Stimulated activated effector memory CD8-positive, alpha-beta T cell treated with anti-CD3 and anti-CD28 coated beads, Interleukin-12 subunit alpha, Interleukin-12 subunit beta, amount 100 ng/mL, for 72 hours (primary cell): Measurements from ENCODE around the gene AMH.
A peak's percentile ranks its signal among the peaks of the same experiment; 100 is the strongest.
"Not testable (repeated sequence)": the region's sequence is repeated elsewhere in the genome, so short reads cannot be mapped to it uniquely, and the experiment has no call there.

Source experiments
- ATAC-seq: fragments of 150-1000 bp; cut with Tn5 transposase; 2 replicates; pipeline ENCODE4 v1.10.0; 2021
- DNase-seq, 2 donors: peaks; one replicate each; pipeline ENCODE4 v3.0.0; 2021 to 2022; ENCODE audit warnings: low spot score in 2 of 2
- H3K27ac Mint-ChIP-seq: one replicate; pipeline ENCODE4 v1.8.0; 2022; ENCODE audit warnings: mild to moderate bottlenecking, mixed read lengths
- H3K36me3 Mint-ChIP-seq: one replicate; pipeline ENCODE4 v1.8.0; 2022; ENCODE audit warnings: mild to moderate bottlenecking, mixed read lengths
- H3K4me1 Mint-ChIP-seq: one replicate; pipeline ENCODE4 v1.8.0; 2022; ENCODE audit warnings: mixed read lengths
- H3K4me3 Mint-ChIP-seq: one replicate; pipeline ENCODE4 v1.8.0; 2022; ENCODE audit warnings: mild to moderate bottlenecking, mixed read lengths
- H3K9me3 Mint-ChIP-seq: one replicate; pipeline ENCODE4 v1.8.0; 2022; ENCODE audit warnings: mixed read lengths

The AMH gene

GRCh38 chr19:2275588-2276428 lies 26.7 kb downstream of the AMH start:
- ATAC-seq (no peak), DNase-seq (no peak)
- H3K9me3 Mint-ChIP-seq, result no peaks in the 10 kb centered on the region
- H3K36me3 Mint-ChIP-seq, result peaks cover 79% of the 10 kb centered on the region
- H3K4me3 Mint-ChIP-seq, result no peak overlapping the region
- peaks cover 40% of the 10 kb centered on the region for H3K4me1 Mint-ChIP-seq
- H3K27ac Mint-ChIP-seq, result peak overlapping the region; percentile 72

- Mint-ChIP-seq H3K27ac (peak overlapping the region; percentile 72), H3K9me3 (no peaks in the 10 kb centered on the region), H3K4me3 (no peak overlapping the region), H3K36me3 (peaks cover 72% of the 10 kb centered on the region), H3K4me1 (peaks cover 36% of the 10 kb centered on the region)
- ATAC-seq, result no peak
- DNase-seq, result no peak
These were observed 27.4 kb downstream of the AMH start for GRCh38 chr19:2276429-2276986.

- Mint-ChIP-seq H3K36me3 (peaks cover 67% of the 10 kb centered on the region), H3K4me3 (no peak overlapping the region), H3K9me3 (no peaks in the 10 kb centered on the region), H3K4me1 (peaks cover 35% of the 10 kb centered on the region), H3K27ac (no peak overlapping the region)
- DNase-seq (no peak), ATAC-seq (no peak)
These were observed 28.0 kb downstream of the AMH start for GRCh38 chr19:2277138-2277537.

GRCh38 chr19:2278459-2279158 lies 29.5 kb downstream of the AMH start:
- H3K9me3 Mint-ChIP-seq, result no peaks in the 10 kb centered on the region
- peaks cover 30% of the 10 kb centered on the region for H3K4me1 Mint-ChIP-seq

GRCh38 chr19:2280633-2281264 lies 31.6 kb downstream of the AMH start:
- DNase-seq (no peak), ATAC-seq (no peak)
- H3K4me3 Mint-ChIP-seq, result no peak overlapping the region
- H3K4me1 Mint-ChIP-seq, result peaks cover 15% of the 10 kb centered on the region
- H3K27ac Mint-ChIP-seq, result no peak overlapping the region
- peaks cover 47% of the 10 kb centered on the region for H3K36me3 Mint-ChIP-seq
- H3K9me3 Mint-ChIP-seq, result no peaks in the 10 kb centered on the region

More at GRCh38 chr19:2278459-2279158, 29.5 kb downstream of the AMH start:
- Mint-ChIP-seq H3K4me3 (no peak overlapping the region), H3K36me3 (peaks cover 61% of the 10 kb centered on the region), H3K27ac (peak overlapping the region; percentile 54)
- no peak for DNase-seq
- peak; percentile 1 for ATAC-seq

GRCh38 chr19:2281265-2282061 lies 32.3 kb downstream of the AMH start:
- Mint-ChIP-seq H3K4me1 (peaks cover 15% of the 10 kb centered on the region), H3K4me3 (peak overlapping the region; percentile 73), H3K27ac (peak overlapping the region; percentile 85), H3K36me3 (peaks cover 43% of the 10 kb centered on the region)
- not testable (repeated sequence) for DNase-seq, ATAC-seq, H3K9me3 Mint-ChIP-seq

GRCh38 chr19:2282062-2282861 lies 33.1 kb downstream of the AMH start, which contains the start of gene PEAK3:
Gene PEAK3 (minus strand): TSS chr19:2282175. CDS start chr19:2280931, 1,244 bp downstream.
- ATAC-seq (peak; percentile 58), DNase-seq (no peak)
- Mint-ChIP-seq H3K9me3 (no peaks in the 10 kb centered on the region), H3K36me3 (peaks cover 35% of the 10 kb centered on the region), H3K4me3 (peak within 1 kb of the TSS; percentile 73), H3K27ac (peak within 1 kb of the TSS; percentile 85), H3K4me1 (peaks cover 15% of the 10 kb centered on the region)

- DNase-seq, result no peak
- no peak for ATAC-seq
- H3K27ac Mint-ChIP-seq, result peak overlapping the region; percentile 85
- peak overlapping the region; percentile 73 for H3K4me3 Mint-ChIP-seq
- no peaks in the 10 kb centered on the region for H3K9me3 Mint-ChIP-seq
- peaks cover 15% of the 10 kb centered on the region for H3K4me1 Mint-ChIP-seq
- peaks cover 30% of the 10 kb centered on the region for H3K36me3 Mint-ChIP-seq
These were observed 33.7 kb downstream of the AMH start for GRCh38 chr19:2282862-2283237.

GRCh38 chr19:2283835-2284507 lies 34.8 kb downstream of the AMH start:
- ATAC-seq (no peak), DNase-seq (no peak)
- Mint-ChIP-seq H3K36me3 (peaks cover 24% of the 10 kb centered on the region), H3K27ac (no peak overlapping the region), H3K4me3 (no peak overlapping the region), H3K9me3 (no peaks in the 10 kb centered on the region), H3K4me1 (peaks cover 25% of the 10 kb centered on the region)

GRCh38 chr19:2286402-2287140 lies 37.4 kb downstream of the AMH start:
- peaks cover 22% of the 10 kb centered on the region for H3K36me3 Mint-ChIP-seq
- DNase-seq (no peak), ATAC-seq (no peak)
- H3K27ac Mint-ChIP-seq, result no peak overlapping the region
- H3K4me3 Mint-ChIP-seq, result no peak overlapping the region
- peaks cover 37% of the 10 kb centered on the region for H3K4me1 Mint-ChIP-seq
- no peaks in the 10 kb centered on the region for H3K9me3 Mint-ChIP-seq

GRCh38 chr19:2287585-2288337 lies 38.6 kb downstream of the AMH start:
- no peak for ATAC-seq
- Mint-ChIP-seq H3K4me1 (peaks cover 26% of the 10 kb centered on the region), H3K9me3 (no peaks in the 10 kb centered on the region), H3K36me3 (peaks cover 23% of the 10 kb centered on the region), H3K27ac (peak overlapping the region; percentile 94), H3K4me3 (peak overlapping the region; percentile 77)
- no peak for DNase-seq

- H3K27ac Mint-ChIP-seq, result peak overlapping the region; percentile 94
- peak overlapping the region; percentile 77 for H3K4me3 Mint-ChIP-seq
- ATAC-seq, result no peak
- H3K9me3 Mint-ChIP-seq, result no peaks in the 10 kb centered on the region
- H3K36me3 Mint-ChIP-seq, result peaks cover 27% of the 10 kb centered on the region
- H3K4me1 Mint-ChIP-seq, result peaks cover 22% of the 10 kb centered on the region
- no peak for DNase-seq
These were observed 39.3 kb downstream of the AMH start for GRCh38 chr19:2288338-2288817.
